GM19463 (cell line): ENCODE results near the gene RABGAP1.

Experiments
- ATAC-seq: cut with Tn5 transposase; IDR thresholded peaks from one replicate; pipeline ENCODE4 v1.9.1; 2021; ENCODE audit warnings: mild to moderate bottlenecking, moderate library complexity; ENCODE audit not compliant: unreplicated experiment

The RABGAP1 gene

DNA sequence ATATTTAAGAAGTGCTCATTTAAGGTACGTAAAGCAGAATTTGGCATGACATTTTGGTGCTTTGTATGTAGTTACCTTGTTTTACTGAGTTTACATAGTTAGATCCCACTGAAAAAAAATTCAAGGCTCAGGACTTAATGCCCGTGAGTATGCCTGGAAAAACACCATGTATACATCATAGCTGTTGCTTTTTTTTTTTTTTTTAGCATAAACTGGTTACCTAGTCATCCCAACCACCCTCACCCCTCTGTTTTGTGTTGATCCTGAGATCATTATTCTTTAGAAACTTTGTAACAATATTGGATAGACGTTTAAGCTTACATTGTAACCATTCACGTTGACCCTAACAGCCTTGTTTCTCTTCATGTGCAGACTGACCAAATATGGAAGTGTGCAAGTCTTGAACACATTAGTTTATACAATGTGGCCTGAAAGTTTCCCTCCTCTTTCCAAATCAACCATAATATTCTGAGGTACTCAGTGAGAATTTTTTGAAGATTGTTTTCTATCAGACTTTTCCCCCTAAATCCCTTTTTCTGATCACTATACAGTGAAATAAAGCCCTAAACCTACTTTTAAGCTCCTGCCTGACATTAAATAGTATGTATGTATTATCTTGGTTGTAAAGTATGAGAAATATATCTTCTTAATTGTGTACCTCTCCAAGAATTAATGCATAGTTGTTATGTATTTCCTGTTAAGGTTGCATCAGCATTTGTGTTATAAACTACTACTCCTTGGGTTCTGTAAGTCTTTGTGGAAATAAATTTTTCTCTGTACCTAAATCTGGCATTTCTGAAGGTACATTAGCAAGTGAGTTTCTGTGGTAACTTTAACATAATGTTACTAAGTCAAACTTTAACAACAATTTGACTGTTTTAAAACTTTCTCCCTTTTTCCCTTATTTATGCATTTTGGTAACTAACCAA, 4.4 kb downstream of the RABGAP1 start:
- no peak for ATAC-seq

GRCh38 chr9:122946461-122947005, 5.7 kb downstream of the RABGAP1 start:
- ATAC-seq, result no peak

GRCh38 chr9:122948313-122948712, 7.5 kb downstream of the RABGAP1 start:
- no peak for ATAC-seq

DNA sequence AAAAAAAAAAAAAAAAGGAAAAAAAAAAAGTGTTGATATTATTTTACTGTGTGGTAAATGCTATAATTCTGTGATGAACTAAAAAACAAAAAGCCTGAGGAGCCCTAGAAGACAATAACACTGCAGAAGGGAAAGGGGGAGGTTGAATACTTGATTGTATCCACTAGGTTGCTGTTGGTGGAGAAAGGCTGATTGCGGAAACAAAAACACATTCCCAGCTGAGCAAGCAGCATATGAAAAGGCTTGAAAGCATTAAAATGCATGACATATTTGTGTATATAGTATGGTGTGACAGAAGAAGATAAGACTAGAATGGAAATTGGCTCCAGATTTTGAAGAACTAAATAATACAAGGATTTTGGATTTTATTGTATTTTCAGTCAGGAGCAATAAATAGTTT, 8.9 kb downstream of the RABGAP1 start:
- ATAC-seq, result no peak

- no peak for ATAC-seq
Observed at GRCh38 chr9:122950263-122950662, 9.4 kb downstream of the RABGAP1 start.

DNA sequence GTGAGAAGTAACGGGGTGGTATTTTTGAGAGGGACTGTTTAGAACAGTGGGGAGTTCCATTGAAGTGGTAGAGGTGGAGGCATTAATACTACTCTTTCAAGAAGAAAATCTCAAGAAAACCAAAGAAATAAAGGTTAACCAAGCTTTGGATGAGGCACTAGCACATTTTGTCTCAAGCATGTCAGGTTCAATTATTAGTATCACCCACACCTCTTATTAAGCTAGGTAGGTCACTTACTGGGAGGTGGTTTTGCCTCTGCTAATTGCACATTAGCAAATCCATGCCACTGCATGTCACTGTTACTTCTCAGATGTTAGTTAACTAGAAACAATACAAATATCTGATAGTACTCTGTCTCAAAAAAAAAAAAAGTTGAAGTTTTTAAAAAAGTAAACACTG, 10.2 kb downstream of the RABGAP1 start:
- no peak for ATAC-seq

GRCh38 chr9:122954253-122954691, 13.5 kb downstream of the RABGAP1 start:
- ATAC-seq, result no peak

DNA sequence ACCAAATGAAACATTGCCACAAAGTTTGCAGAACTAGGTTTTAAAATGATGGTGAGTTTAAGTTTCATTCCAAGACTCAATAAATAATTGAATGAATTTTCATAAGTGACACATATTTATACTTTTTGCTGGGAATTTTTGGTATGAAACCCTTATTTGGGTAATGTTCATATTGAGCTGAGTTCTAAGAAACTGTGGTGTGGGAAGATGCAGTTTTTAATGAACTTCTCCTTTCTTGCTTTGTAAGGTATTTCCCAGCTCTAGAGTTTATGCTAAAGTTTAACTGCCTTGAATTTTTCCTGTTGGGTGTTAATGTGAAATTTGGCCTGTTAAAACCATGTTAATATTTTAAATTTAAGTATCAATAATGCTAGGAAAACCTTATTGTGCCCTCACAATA, 15.1 kb downstream of the RABGAP1 start:
- ATAC-seq, result no peak

- ATAC-seq, result no peak
Observed at GRCh38 chr9:122961139-122961538, 20.3 kb downstream of the RABGAP1 start.

GRCh38 chr9:122975196-122975595, 34.4 kb downstream of the RABGAP1 start:
- ATAC-seq, result no peak

DNA sequence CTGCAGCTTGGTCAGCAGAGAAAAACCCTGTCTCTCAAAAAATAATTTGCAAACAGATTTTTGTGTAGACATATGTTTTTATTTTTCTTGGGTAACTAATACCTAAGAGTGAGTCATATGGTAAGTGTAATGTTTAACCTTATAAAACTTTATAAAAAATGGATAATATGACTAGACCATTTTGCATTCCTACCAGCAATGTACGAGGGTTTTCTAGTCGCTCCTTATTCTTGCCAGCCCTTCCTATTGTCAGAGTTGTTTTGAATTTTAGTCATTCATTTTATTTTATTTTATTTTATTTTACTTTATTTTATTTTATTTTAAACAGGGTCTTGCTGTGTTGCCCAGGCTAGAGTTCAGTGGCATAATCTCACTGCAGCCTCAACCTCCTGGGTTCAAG, 37.8 kb downstream of the RABGAP1 start:
- no peak for ATAC-seq

GRCh38 chr9:122986010-122986409, 45.2 kb downstream of the RABGAP1 start:
- no peak for ATAC-seq

GRCh38 chr9:122988141-122988540, 47.3 kb downstream of the RABGAP1 start:
- no peak for ATAC-seq

GRCh38 chr9:122988920-122989621, 48.3 kb downstream of the RABGAP1 start:
- ATAC-seq, result peak; percentile 96

- no peak for ATAC-seq
Observed at GRCh38 chr9:122991370-122991830, 50.6 kb downstream of the RABGAP1 start.

DNA sequence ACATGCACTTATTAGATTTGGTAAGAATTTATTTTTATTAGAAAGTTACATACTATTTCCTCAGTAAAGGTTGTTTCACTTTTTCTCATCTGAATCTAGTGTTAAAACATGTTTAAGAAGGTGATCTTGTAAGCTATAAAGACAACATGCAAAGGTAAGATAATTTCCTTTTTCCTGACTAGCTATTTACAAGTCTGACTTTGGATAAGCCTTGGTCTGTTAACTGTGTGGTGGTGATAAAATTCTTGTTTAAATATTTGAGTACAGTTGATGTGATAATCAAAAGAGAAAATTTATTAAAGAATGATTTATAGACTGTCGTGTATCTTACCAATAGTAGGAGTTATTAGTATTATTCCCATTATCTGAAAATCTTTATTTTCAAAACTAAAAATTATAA, 55.8 kb downstream of the RABGAP1 start:
- ATAC-seq, result no peak

- no peak for ATAC-seq
Observed at GRCh38 chr9:122998448-122998847, 57.6 kb downstream of the RABGAP1 start.

DNA sequence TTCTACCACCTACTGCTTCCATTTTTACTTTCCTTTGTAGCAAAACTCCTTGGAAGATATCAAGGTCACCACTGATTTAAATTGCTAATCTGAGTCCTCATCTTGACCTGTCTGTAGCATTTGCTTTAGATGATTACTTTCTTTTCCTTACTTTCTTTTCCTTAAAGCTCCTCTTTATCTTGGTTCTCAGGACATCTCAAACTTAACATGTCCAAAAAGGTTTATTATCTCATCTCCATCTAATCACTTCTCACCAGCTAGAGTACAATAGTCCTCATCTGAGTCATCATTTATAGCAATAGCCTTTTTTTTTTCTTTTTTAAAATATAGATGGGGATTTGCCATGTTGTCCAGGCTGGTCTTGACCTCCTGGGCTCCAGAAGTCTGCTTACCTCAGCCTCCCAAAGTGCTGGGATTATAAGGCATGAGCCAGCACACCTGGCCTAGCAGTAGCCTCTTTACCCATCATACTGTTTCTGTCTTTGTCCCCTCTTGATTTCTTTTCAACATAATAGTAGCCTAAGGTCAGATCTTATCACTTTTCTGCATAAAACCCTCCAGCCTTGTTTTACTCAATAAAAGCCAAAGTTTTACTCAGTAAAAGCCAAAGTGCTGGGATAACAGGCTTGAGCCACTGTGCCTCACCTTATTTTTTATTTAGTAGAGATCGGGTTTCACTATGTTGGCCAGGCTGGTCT, 59.7 kb downstream of the RABGAP1 start:
- no peak for ATAC-seq

- ATAC-seq, result no peak
Observed at GRCh38 chr9:123002754-123003153, 61.9 kb downstream of the RABGAP1 start.

DNA sequence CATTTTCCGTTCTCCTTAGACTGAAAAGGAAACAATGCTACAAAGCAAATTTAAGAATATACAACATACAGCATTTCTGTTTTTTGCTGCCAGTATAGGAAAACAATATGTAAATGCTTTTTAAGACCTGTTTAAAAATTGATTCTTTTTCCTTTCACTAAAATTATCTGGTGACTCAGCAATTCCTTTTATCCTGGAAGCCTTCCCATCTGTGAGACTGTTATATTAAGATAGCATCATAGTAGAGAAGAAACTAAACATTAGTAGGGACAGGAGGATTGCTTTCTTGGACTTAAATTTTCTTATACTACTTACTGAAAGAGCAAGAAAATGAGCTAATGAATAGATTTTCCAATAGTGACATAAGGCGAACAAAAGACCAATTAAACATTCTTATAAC, 62.6 kb downstream of the RABGAP1 start:
- ATAC-seq, result no peak

GRCh38 chr9:123005964-123006363, 65.1 kb downstream of the RABGAP1 start:
- no peak for ATAC-seq
